HG02571 (cell line): ENCODE results near the gene TP53BP2.
"Not testable (repeated sequence)": the region's sequence is repeated elsewhere in the genome, so short reads cannot be mapped to it uniquely, and the experiment has no call there.

Source experiments
- ATAC-seq: cut with Tn5 transposase; IDR thresholded peaks from one replicate; pipeline ENCODE4 v1.9.1; 2021; ENCODE audit warnings: mild to moderate bottlenecking, moderate library complexity; ENCODE audit not compliant: unreplicated experiment

TP53BP2 gene

GRCh38 chr1:223845810-223846682, at the start of gene TP53BP2:
TP53BP2 (minus strand) TSS chr1:223845947; CDS start chr1:223845680, 267 bp downstream.
- peak; percentile 69 for ATAC-seq

- ATAC-seq, result not testable (repeated sequence)
Observed at GRCh38 chr1:223890494-223890893, 44.7 kb upstream of the TP53BP2 start.

GRCh38 chr1:223889319-223889718, 43.6 kb upstream of the TP53BP2 start:
- ATAC-seq, result not testable (repeated sequence)

GRCh38 chr1:223887747-223888418, 42.1 kb upstream of the TP53BP2 start:
- peak; percentile 68 for ATAC-seq

GRCh38 chr1:223886516-223886921, 40.8 kb upstream of the TP53BP2 start:
- no peak for ATAC-seq

- no peak for ATAC-seq
Observed at GRCh38 chr1:223885614-223886013, 39.9 kb upstream of the TP53BP2 start.

GRCh38 chr1:223878598-223879325, 33.0 kb upstream of the TP53BP2 start:
- ATAC-seq, result no peak

GRCh38 chr1:223877804-223878203, 32.1 kb upstream of the TP53BP2 start:
- no peak for ATAC-seq

GRCh38 chr1:223876590-223876989, 30.8 kb upstream of the TP53BP2 start:
- no peak for ATAC-seq

GRCh38 chr1:223873044-223873443, 27.3 kb upstream of the TP53BP2 start:
- ATAC-seq, result no peak

- ATAC-seq, result no peak
Observed at GRCh38 chr1:223872308-223872901, 26.7 kb upstream of the TP53BP2 start.

GRCh38 chr1:223870617-223871574, 25.1 kb upstream of the TP53BP2 start:
- ATAC-seq, result no peak

GRCh38 chr1:223864599-223865368, 19.0 kb upstream of the TP53BP2 start:
- ATAC-seq, result not testable (repeated sequence)

- ATAC-seq, result no peak
Observed at GRCh38 chr1:223864084-223864483, 18.3 kb upstream of the TP53BP2 start.

GRCh38 chr1:223861904-223862303, 16.2 kb upstream of the TP53BP2 start:
- ATAC-seq, result no peak

GRCh38 chr1:223860051-223860622, 14.4 kb upstream of the TP53BP2 start:
- ATAC-seq, result no peak

- ATAC-seq, result no peak
Observed at GRCh38 chr1:223859058-223859457, 13.3 kb upstream of the TP53BP2 start.

- no peak for ATAC-seq
Observed at GRCh38 chr1:223856386-223856785, 10.6 kb upstream of the TP53BP2 start.

- ATAC-seq, result no peak
Observed at GRCh38 chr1:223853748-223854147, 8.0 kb upstream of the TP53BP2 start.
